Neural progenitor cell (in vitro differentiated cells): ENCODE measurements around the gene CD300LB.

ENCODE experiments used
- EZH2 ChIP-seq: fragments of 200-600 bp; sonication (generic); IDR thresholded peaks from 2 replicates; pipeline ENCODE4 v1.6.1; 2017; ENCODE audit warnings: antibody characterized with exemption, mild to moderate bottlenecking, moderate library complexity
- TF ChIP-seq, protein P1 (sequence below): fragments of 200-600 bp; sonication (generic); IDR thresholded peaks from 2 replicates; pipeline ENCODE4 v1.5.1; 2017; ENCODE audit warnings: antibody characterized with exemption, mild to moderate bottlenecking

DNA sequence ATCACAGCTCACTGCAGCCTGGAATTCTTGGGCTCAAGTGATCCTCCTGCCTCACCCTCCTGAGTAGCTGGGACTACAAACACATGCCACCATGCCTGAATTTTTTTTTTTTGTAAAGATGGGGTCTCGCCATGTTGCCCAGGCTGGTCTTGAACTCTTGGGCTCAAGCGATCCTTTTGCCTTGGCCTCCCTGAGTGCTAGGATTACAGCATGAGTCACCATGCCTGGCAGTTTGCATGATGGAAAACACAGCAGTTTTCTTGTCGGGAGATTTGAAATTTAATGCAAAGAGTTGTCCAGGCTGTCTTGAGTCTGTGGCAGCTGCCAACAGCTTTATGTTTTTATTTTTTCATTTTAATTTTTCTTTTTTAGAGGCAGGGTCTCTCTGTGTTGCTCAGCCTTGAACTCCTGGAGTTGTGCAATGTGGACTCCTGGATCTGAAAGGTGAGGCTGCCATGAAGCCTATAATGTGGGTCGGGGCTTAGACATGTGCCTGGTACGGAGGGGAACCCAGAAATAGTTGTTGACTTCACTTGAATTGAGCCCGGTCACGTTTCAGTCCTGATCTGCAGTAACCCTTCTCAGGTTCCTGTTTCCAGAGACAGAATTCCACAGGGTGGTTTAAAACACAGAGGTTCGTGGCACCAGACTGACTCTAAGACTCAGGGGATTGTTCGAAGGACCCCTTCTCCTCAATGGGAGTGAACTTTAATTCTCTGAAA, 46.1 kb downstream of the CD300LB start:
- no peak for TF ChIP-seq EZH2
- TF ChIP-seq, protein P1, sequence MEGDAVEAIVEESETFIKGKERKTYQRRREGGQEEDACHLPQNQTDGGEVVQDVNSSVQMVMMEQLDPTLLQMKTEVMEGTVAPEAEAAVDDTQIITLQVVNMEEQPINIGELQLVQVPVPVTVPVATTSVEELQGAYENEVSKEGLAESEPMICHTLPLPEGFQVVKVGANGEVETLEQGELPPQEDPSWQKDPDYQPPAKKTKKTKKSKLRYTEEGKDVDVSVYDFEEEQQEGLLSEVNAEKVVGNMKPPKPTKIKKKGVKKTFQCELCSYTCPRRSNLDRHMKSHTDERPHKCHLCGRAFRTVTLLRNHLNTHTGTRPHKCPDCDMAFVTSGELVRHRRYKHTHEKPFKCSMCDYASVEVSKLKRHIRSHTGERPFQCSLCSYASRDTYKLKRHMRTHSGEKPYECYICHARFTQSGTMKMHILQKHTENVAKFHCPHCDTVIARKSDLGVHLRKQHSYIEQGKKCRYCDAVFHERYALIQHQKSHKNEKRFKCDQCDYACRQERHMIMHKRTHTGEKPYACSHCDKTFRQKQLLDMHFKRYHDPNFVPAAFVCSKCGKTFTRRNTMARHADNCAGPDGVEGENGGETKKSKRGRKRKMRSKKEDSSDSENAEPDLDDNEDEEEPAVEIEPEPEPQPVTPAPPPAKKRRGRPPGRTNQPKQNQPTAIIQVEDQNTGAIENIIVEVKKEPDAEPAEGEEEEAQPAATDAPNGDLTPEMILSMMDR: no peak
